K562 (cell line): ENCODE results near the gene GAS1. TPM values are rescaled to one million over a fixed set of nuclear protein-coding genes. Genes with fewer than 3 reads are reported as not detected.

Source experiments
- ATAC-seq: fragments of 200-7000 bp; cut with Tn5 transposase; 3 replicates; pipeline ENCODE4 v1.9.1; 2020; ENCODE audit warnings: moderate library complexity
- BruUV-seq: library from RNA; stranded (reverse); fragments of 400-500 nt; replicated peaks from 2 replicates; lab custom pipeline; 2021; lab: Mats Ljungman, UMichigan
- CTCF ChIA-PET: fragments of 300-600 bp; formaldehyde crosslinking; extraction: SDS; loops from one replicate; lab custom pipeline; 2021; ENCODE audit warnings: low intra/inter-chr PET ratio; lab: Yijun Ruan, JAX
- POLR2A ChIA-PET: fragments of 300-600, 350-650 bp; sonication (Branson Sonifier 250); formaldehyde crosslinking; extraction: SDS; loops from one replicate; lab custom pipeline; 2021; ENCODE audit warnings: antibody characterized with exemption, inconsistent platforms; lab: Yijun Ruan, JAX
- DNase-seq, 4 experiments: peaks; one replicate each; pipeline versions ENCODE4 v3.0.0 to v3.0.0-alpha.2; 2011 to 2018; ENCODE audit warnings: low spot score in 3 of 4, mixed read lengths in 3 of 4; ENCODE audit errors: extremely low read depth in 1 of 4
- FAIRE-seq: peaks from 2 replicates; lab custom pipeline; 2011; peaks lifted over from hg19 to GRCh38; lab: Jason Lieb, UNC
- H2AFZ ChIP-seq: 2 replicates; pipeline ENCODE4 v1.6.0; 2011; ENCODE audit warnings: low read depth, low read length, control low read depth, inconsistent platforms
- H3K27ac ChIP-seq: fragments of 200-600 bp; 3 replicates; pipeline ENCODE4 v1.8.0; 2011; ENCODE audit warnings: low read depth, mild to moderate bottlenecking, control low read depth, inconsistent platforms, low read length, moderate library complexity, mixed read lengths; ENCODE audit errors: extremely low read depth
- H3K27me3 ChIP-seq, 2 experiments: fragments of 300-600 bp in 1 of 2; 2 replicates in 1 of 2; 3 replicates in 1 of 2; pipeline versions ENCODE4 v1.6.0 to v1.8.0; 2011; ENCODE audit warnings: inconsistent platforms in 2 of 2, low read length in 2 of 2, mild to moderate bottlenecking in 1 of 2, mixed read lengths in 1 of 2, moderate library complexity in 1 of 2; ENCODE audit not compliant: control insufficient read depth in 2 of 2, insufficient read depth in 2 of 2
- H3K36me3 ChIP-seq: fragments of 300-600 bp; 3 replicates; pipeline ENCODE4 v1.8.0; 2011; ENCODE audit warnings: mild to moderate bottlenecking, low read length, inconsistent platforms; ENCODE audit not compliant: control insufficient read depth, insufficient read depth
- H3K4me1 ChIP-seq, 2 experiments: fragments of 200-600 bp in 1 of 2; replicated peaks in 1 of 2; 2 replicates in 1 of 2; 3 replicates in 1 of 2; pipeline versions ENCODE4 v1.5.1 to v1.8.0; 2011; ENCODE audit warnings: inconsistent platforms in 2 of 2, low read length in 2 of 2, mild to moderate bottlenecking in 1 of 2, mixed read lengths in 1 of 2, moderate library complexity in 1 of 2; ENCODE audit not compliant: control insufficient read depth in 2 of 2, insufficient read depth in 2 of 2
- H3K4me2 ChIP-seq: 2 replicates; pipeline ENCODE4 v1.6.1; 2011; ENCODE audit warnings: low read length, control low read depth, inconsistent platforms, mixed read lengths; ENCODE audit not compliant: insufficient read depth
- H3K4me3 ChIP-seq: fragments of 200-600 bp; sonication (generic), shearing (Covaris generic); 2 replicates; pipeline ENCODE4 v1.5.1; 2016; ENCODE audit warnings: control low read depth, inconsistent platforms
- H3K79me2 ChIP-seq: fragments of 200-600 bp; 3 replicates; pipeline ENCODE4 v1.8.0; 2011; ENCODE audit warnings: low read length, inconsistent platforms; ENCODE audit not compliant: control insufficient read depth, insufficient read depth
- H3K9ac ChIP-seq, 2 experiments: 2 replicates each; pipeline versions ENCODE4 v1.6.0 to v1.6.1; 2011; ENCODE audit warnings: low read depth in 2 of 2, low read length in 2 of 2, control low read depth in 1 of 2, inconsistent platforms in 1 of 2, mild to moderate bottlenecking in 1 of 2, mixed read lengths in 1 of 2; ENCODE audit not compliant: insufficient read depth in 1 of 2
- H3K9me1 ChIP-seq: one replicate; pipeline ENCODE4 v1.6.0; 2011; ENCODE audit warnings: inconsistent platforms, mild to moderate bottlenecking, low read length, moderate library complexity; ENCODE audit not compliant: control insufficient read depth, insufficient read depth
- H3K9me3 ChIP-seq: replicated peaks from 2 replicates; pipeline ENCODE4 v1.5.1; 2011; ENCODE audit warnings: low read depth, low read length, inconsistent platforms; ENCODE audit not compliant: control insufficient read depth, insufficient read depth
- H4K20me1 ChIP-seq: replicated peaks from 2 replicates; pipeline ENCODE4 v1.6.1; 2011; ENCODE audit warnings: low read length, inconsistent platforms, mixed read lengths; ENCODE audit not compliant: control insufficient read depth, insufficient read depth
- ATF7 ChIP-seq: fragments of 450-650 bp; IDR thresholded peaks from 2 replicates; pipeline ENCODE4 v1.7.1; 2014; ENCODE audit warnings: mild to moderate bottlenecking, moderate library complexity
- ESRRA ChIP-seq: fragments of 450-650 bp; IDR thresholded peaks from 2 replicates; pipeline ENCODE4 v1.6.1; 2014; ENCODE audit warnings: low read depth, mild to moderate bottlenecking, moderate library complexity, borderline replicate concordance
- HOXB6 ChIP-seq: fragments of 250-450 bp; sonication (Bioruptor Pico); IDR thresholded peaks from 2 replicates; pipeline ENCODE4 v1.5.1; 2022; ENCODE audit warnings: mild to moderate bottlenecking, borderline replicate concordance
- OTX1 ChIP-seq: fragments of 450-650 bp; formaldehyde crosslinking; IDR thresholded peaks from 2 replicates; pipeline ENCODE4 v1.4.0; 2022; ENCODE audit warnings: mild to moderate bottlenecking
- PHF8 ChIP-seq: fragments of 200-600 bp; sonication (generic); IDR thresholded peaks from 2 replicates; pipeline ENCODE4 v1.6.1; 2012; ENCODE audit warnings: mixed run types, mild to moderate bottlenecking, inconsistent platforms, low read length, moderate library complexity, borderline replicate concordance
- RCOR1 ChIP-seq, 2 experiments: IDR thresholded peaks; 2 replicates each; pipeline ENCODE4 v1.6.1; 2012; ENCODE audit warnings: low read depth in 2 of 2, low read length in 2 of 2, borderline replicate concordance in 1 of 2, improper control_type of control experiment in 1 of 2
- TARDBP ChIP-seq: fragments of 450-650 bp; IDR thresholded peaks from 2 replicates; pipeline ENCODE4 v1.6.1; 2016
- XRCC5 ChIP-seq: fragments of 200-400 bp; formaldehyde crosslinking; IDR thresholded peaks from 2 replicates; pipeline ENCODE4 v1.6.1; 2017; ENCODE audit warnings: low read depth, mild to moderate bottlenecking, low read length
- ZFX ChIP-seq: sonication (generic); formaldehyde crosslinking; IDR thresholded peaks from 2 replicates; pipeline ENCODE4 v1.8.0; 2022; ENCODE audit warnings: mild to moderate bottlenecking, missing genetic modification reagents, moderate library complexity
- ZNF282 ChIP-seq: sonication (generic); formaldehyde crosslinking; IDR thresholded peaks from 2 replicates; pipeline ENCODE4 v1.8.1; 2023; ENCODE audit warnings: missing genetic modification reagents
- WGBS: fragments of 100-300 bp; shearing (Covaris generic); methylation state at CpG from one replicate; pipeline ENCODE4 v1.1.6; 2016; ENCODE audit warnings: low coverage, mixed read lengths; ENCODE audit not compliant: insufficient coverage; ENCODE audit errors: missing lambda C conversion rate; 5-methylcytosine and 5-hydroxymethylcytosine counted together
- in situ Hi-C: fragments of 300-500 bp; cut with MboI; formaldehyde crosslinking; loops from 4 replicates; pipeline ENCODE4 v1.15.0; 2018; ENCODE audit warnings: inconsistent platforms, mixed read lengths
- intact Hi-C: fragments of 100-400 bp; cut with micrococcal nuclease; formaldehyde crosslinking; loops from 2 replicates; pipeline ENCODE4 v1.14.2; 2022
- polyA plus RNA-seq, 8 experiments: library from polyadenylated mRNA; depleted of rRNA in 4 of 8; stranded (reverse) in 5 of 8; unstranded in 3 of 8; fragments of >200 nt; fragmentation: Nextera tagmentation in 2 of 8; fragmentation: Illumina TruSeq in 1 of 8; extraction: Ambion mirVana in 2 of 8; extraction: Trizol in 1 of 8; gene quantifications; 2 replicates each; pipeline versions ENCODE4 v1.2.1 to v1.2.3, GENCODE V29; 2011 to 2014; ENCODE audit warnings: inconsistent platforms in 1 of 8, missing spikeins in 1 of 8
- total RNA-seq, 7 experiments: library from RNA; depleted of rRNA in 6 of 7; stranded (reverse); fragments of >200 nt in 6 of 7; fragmentation: Illumina TruSeq in 2 of 7; extraction: Trizol in 2 of 7; gene quantifications; 2 replicates each; pipeline versions ENCODE4 v1.2.1 to v1.2.3, GENCODE V29; 2011 to 2021; ENCODE audit warnings: low replicate concordance in 1 of 7
- TF ChIP-seq, protein P1 (sequence below): sonication (generic); formaldehyde crosslinking; IDR thresholded peaks from 2 replicates; pipeline ENCODE4 v1.8.0; 2023; ENCODE audit warnings: mild to moderate bottlenecking, missing genetic modification reagents
- TF ChIP-seq, protein P2 (sequence below): fragments of 450-650 bp; formaldehyde crosslinking; IDR thresholded peaks from 2 replicates; pipeline ENCODE4 v1.4.0; 2022; ENCODE audit warnings: missing genetic modification characterization
- TF ChIP-seq, protein P3 (sequence below), 2 experiments: IDR thresholded peaks in 1 of 2; conservative IDR thresholded peaks in 1 of 2; 2 replicates each; pipeline ENCODE4 v1.6.1; 2016; ENCODE audit warnings: low read depth in 2 of 2, mild to moderate bottlenecking in 1 of 2, missing compliant biosample characterization in 1 of 2, missing genetic modification characterization in 1 of 2, moderate library complexity in 1 of 2

GAS1 gene
- total and polyA plus RNA-seq, 9 of the 15 experiments (the other 6 are each of a cell fraction or from before 2014, with no cell fraction given), result 0.07 to 0.09 TPM; not detected in 7

DNA sequence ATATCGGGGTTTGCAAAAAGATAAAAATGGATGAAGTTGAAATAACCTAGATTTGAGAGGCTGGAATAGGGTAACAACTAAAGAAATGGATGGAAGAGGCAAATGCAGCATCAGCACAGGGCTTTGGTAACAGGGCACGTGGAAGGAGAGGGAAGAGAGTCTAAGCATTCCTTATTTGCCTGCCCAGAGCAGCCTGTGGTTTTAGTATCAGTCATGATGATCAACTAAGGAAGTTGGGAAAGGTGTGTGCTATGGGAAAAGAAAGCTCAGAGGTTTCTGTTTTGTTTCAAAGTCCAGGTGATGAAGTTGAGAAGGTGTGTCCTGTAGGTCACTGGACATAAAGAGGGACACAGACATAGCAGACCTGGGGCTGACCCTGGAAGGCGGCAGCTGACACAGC lies 28.8 kb downstream of the GAS1 start:
- ATAC-seq, result no peak
- Histone ChIP-seq H3K9me3 (no peaks in the 10 kb centered on the region), H3K4me3 (no peak overlapping the region), H3K9ac (no peak overlapping the region), H3K4me1 (no peaks in the 10 kb centered on the region), H3K36me3 (no peaks in the 10 kb centered on the region), H3K27ac (no peak overlapping the region), H3K27me3 (no peaks in the 10 kb centered on the region), H3K4me2 (no peak overlapping the region), H2AFZ (no peak overlapping the region), H3K79me2 (no peaks in the 10 kb centered on the region), H4K20me1 (no peaks in the 10 kb centered on the region), H3K9me1 (no peaks in the 10 kb centered on the region)
- POLR2A ChIA-PET, result no interaction called here
- BruUV-seq, result no TSS peak
- FAIRE-seq, result no peak
- DNase-seq, result no peak
- in situ Hi-C loops, result no loop called here
- 0% methylated on average over 3 of the region's 3 CpGs for WGBS
- CTCF ChIA-PET, result no interaction called here
- intact Hi-C loops, result no loop called here
- TF ChIP-seq ESRRA (no peak), HOXB6 (CRISPR knock-in tag) (no peak), XRCC5 (no peak), RCOR1 (IDR thresholded peaks at IDR 0.05; ENCODE audit: borderline replicate concordance in 1 of 2, low read depth in 2 of 2, low read length in 2 of 2) (no peak), ZFX (CRISPR knock-in tag) (no peak), PHF8 (no peak), ZNF282 (CRISPR knock-in tag) (no peak), TARDBP (no peak), ATF7 (no peak), OTX1 (CRISPR knock-in tag) (no peak)
- TF ChIP-seq, protein P1, sequence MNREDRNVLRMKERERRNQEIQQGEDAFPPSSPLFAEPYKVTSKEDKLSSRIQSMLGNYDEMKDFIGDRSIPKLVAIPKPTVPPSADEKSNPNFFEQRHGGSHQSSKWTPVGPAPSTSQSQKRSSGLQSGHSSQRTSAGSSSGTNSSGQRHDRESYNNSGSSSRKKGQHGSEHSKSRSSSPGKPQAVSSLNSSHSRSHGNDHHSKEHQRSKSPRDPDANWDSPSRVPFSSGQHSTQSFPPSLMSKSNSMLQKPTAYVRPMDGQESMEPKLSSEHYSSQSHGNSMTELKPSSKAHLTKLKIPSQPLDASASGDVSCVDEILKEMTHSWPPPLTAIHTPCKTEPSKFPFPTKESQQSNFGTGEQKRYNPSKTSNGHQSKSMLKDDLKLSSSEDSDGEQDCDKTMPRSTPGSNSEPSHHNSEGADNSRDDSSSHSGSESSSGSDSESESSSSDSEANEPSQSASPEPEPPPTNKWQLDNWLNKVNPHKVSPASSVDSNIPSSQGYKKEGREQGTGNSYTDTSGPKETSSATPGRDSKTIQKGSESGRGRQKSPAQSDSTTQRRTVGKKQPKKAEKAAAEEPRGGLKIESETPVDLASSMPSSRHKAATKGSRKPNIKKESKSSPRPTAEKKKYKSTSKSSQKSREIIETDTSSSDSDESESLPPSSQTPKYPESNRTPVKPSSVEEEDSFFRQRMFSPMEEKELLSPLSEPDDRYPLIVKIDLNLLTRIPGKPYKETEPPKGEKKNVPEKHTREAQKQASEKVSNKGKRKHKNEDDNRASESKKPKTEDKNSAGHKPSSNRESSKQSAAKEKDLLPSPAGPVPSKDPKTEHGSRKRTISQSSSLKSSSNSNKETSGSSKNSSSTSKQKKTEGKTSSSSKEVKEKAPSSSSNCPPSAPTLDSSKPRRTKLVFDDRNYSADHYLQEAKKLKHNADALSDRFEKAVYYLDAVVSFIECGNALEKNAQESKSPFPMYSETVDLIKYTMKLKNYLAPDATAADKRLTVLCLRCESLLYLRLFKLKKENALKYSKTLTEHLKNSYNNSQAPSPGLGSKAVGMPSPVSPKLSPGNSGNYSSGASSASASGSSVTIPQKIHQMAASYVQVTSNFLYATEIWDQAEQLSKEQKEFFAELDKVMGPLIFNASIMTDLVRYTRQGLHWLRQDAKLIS (CRISPR knock-in tag), result no peak
- TF ChIP-seq, protein P2, sequence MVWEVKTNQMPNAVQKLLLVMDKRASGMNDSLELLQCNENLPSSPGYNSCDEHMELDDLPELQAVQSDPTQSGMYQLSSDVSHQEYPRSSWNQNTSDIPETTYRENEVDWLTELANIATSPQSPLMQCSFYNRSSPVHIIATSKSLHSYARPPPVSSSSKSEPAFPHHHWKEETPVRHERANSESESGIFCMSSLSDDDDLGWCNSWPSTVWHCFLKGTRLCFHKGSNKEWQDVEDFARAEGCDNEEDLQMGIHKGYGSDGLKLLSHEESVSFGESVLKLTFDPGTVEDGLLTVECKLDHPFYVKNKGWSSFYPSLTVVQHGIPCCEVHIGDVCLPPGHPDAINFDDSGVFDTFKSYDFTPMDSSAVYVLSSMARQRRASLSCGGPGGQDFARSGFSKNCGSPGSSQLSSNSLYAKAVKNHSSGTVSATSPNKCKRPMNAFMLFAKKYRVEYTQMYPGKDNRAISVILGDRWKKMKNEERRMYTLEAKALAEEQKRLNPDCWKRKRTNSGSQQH (CRISPR knock-in tag), result no peak
- TF ChIP-seq, protein P3, sequence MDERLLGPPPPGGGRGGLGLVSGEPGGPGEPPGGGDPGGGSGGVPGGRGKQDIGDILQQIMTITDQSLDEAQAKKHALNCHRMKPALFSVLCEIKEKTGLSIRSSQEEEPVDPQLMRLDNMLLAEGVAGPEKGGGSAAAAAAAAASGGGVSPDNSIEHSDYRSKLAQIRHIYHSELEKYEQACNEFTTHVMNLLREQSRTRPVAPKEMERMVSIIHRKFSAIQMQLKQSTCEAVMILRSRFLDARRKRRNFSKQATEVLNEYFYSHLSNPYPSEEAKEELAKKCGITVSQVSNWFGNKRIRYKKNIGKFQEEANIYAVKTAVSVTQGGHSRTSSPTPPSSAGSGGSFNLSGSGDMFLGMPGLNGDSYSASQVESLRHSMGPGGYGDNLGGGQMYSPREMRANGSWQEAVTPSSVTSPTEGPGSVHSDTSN (CRISPR knock-in tag; IDR thresholded peaks at IDR 0.05; ENCODE audit: low read depth), result no peak
- TF ChIP-seq, protein P3 (tag; conservative IDR thresholded peaks at IDR 0.05; ENCODE audit: low read depth), result no peak
